ENCODE measurements around the gene TNFRSF8. TPM values are rescaled to one million over a fixed set of nuclear protein-coding genes. Genes with fewer than 3 reads are reported as not detected.

The TNFRSF8 gene
- total and polyA plus RNA-seq, 2 of the 4 experiments (the other 2 are of a cell fraction), result under 0.01 to 0.31 TPM

DNA sequence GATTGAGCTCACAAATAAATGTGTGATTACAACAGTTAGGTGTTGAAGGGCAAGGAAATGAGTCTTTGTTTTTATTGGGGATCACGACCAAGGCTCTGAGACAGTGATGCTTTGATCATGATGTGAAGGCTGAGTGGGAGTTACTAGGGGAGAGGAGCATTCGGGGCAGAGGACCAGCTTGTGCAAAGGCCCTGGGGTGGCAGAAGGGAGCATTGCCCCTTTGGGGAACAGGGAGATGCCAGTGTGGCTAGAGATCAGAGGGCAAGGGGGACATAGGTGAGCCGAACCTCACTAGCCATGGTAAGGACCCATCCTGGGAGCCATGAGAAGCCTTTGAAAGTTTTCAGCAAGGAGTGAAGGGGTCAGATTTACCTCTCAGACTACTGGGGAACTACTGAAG lies 31.1 kb downstream of the TNFRSF8 start:
- BruUV-seq (replicated peaks), result no TSS peak

More for the DNA sequence above, 31.1 kb downstream of the TNFRSF8 start:
- in situ Hi-C loops (cut with MboI; ENCODE audit: low sequenced_read_pairs), result no loop called here
- no peak overlapping the region for H3K27ac ChIP-seq (ENCODE audit: insufficient read depth, low read length)
- H4K20me1 ChIP-seq (ENCODE audit: insufficient read depth, low read length), result no peaks in the 10 kb centered on the region
- H3K79me1 ChIP-seq (ENCODE audit: low read depth in 1 of 2, low read length in 2 of 2), result no peaks in the 10 kb centered on the region
- peaks cover 9% of the 10 kb centered on the region for H3K27me3 ChIP-seq (ENCODE audit: control insufficient read depth, insufficient read depth, low read length)
- H3K4ac ChIP-seq (ENCODE audit: low read depth, low read length), result no peak overlapping the region
- no peak overlapping the region for H2AK9ac ChIP-seq (replicated peaks; ENCODE audit: low read depth, low read length, poor library complexity)
- H4K8ac ChIP-seq (ENCODE audit: low read depth in 2 of 2, low read length in 2 of 2), result no peak overlapping the region
- H3K4me2 ChIP-seq (ENCODE audit: low read depth, low read length), result no peak overlapping the region
- WGBS, 2 experiments (ENCODE audit: extremely low coverage in 2 of 2, insufficient read length in 1 of 2), result 100% methylated on average over 2 of the region's 3 CpGs; no CpG with 5 or more reads in 1 of the 2 experiments
- H3K18ac ChIP-seq (ENCODE audit: low read depth, low read length), result no peak overlapping the region
- POLR2A ChIA-PET (ENCODE audit: unreplicated experiment), result no interaction called here
- H4K5ac ChIP-seq (ENCODE audit: low read depth, low read length), result no peak overlapping the region
- H3K23ac ChIP-seq (ENCODE audit: low read depth, low read length), result no peak overlapping the region
- dilution Hi-C loops (cut with HindIII; ENCODE audit: low sequenced_read_pairs, unreplicated experiment), result no loop called here
- H2BK15ac ChIP-seq (ENCODE audit: low read depth, low read length), result no peak overlapping the region
- no peaks in the 10 kb centered on the region for H3K36me3 ChIP-seq (ENCODE audit: control insufficient read depth, insufficient read depth, low read length)
- H3K4me3 ChIP-seq (ENCODE audit: insufficient read depth, low read depth, low read length), result no peak overlapping the region
- CTCF ChIA-PET, result no interaction called here
- H3K9me3 ChIP-seq (ENCODE audit: control insufficient read depth, insufficient read depth, low read length), result no peaks in the 10 kb centered on the region
- no peak overlapping the region for H2AK5ac ChIP-seq (ENCODE audit: low read depth, low read length)
- DNase-seq, result no peak
- TF ChIP-seq SMC3 (IDR thresholded peaks at IDR 0.05; ENCODE audit: low read depth, low read length) (no peak), RCOR1 (IDR thresholded peaks at IDR 0.05; ENCODE audit: insufficient replicate concordance, low read length) (no peak), RAD21 (IDR thresholded peaks at IDR 0.05; ENCODE audit: low read length) (no peak), RFX5 (IDR thresholded peaks at IDR 0.05; ENCODE audit: low read depth, low read length) (no peak), NFE2L2 (IDR thresholded peaks at IDR 0.05; ENCODE audit: low read depth, low read length) (no peak), MAFK (IDR thresholded peaks at IDR 0.05; ENCODE audit: low read depth, low read length) (no peak), MAZ (IDR thresholded peaks at IDR 0.05; ENCODE audit: borderline replicate concordance, low read depth, low read length) (no peak), FOS (IDR thresholded peaks at IDR 0.05; ENCODE audit: low read depth, low read length) (no peak), POLR2A (IDR thresholded peaks at IDR 0.05; ENCODE audit: low read depth, low read length) (no peak), MXI1 (IDR thresholded peaks at IDR 0.05; ENCODE audit: borderline replicate concordance, low read depth, low read length) (no peak)
- TF ChIP-seq, protein P1, sequence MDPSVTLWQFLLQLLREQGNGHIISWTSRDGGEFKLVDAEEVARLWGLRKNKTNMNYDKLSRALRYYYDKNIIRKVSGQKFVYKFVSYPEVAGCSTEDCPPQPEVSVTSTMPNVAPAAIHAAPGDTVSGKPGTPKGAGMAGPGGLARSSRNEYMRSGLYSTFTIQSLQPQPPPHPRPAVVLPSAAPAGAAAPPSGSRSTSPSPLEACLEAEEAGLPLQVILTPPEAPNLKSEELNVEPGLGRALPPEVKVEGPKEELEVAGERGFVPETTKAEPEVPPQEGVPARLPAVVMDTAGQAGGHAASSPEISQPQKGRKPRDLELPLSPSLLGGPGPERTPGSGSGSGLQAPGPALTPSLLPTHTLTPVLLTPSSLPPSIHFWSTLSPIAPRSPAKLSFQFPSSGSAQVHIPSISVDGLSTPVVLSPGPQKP (IDR thresholded peaks at IDR 0.05; ENCODE audit: borderline replicate concordance, low read depth, low read length), result no peak
- TF ChIP-seq, protein P2, sequence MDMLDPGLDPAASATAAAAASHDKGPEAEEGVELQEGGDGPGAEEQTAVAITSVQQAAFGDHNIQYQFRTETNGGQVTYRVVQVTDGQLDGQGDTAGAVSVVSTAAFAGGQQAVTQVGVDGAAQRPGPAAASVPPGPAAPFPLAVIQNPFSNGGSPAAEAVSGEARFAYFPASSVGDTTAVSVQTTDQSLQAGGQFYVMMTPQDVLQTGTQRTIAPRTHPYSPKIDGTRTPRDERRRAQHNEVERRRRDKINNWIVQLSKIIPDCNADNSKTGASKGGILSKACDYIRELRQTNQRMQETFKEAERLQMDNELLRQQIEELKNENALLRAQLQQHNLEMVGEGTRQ (IDR thresholded peaks at IDR 0.05; ENCODE audit: low read depth, low read length), result no peak
- intact Hi-C loops (cut with micrococcal nuclease), result no loop called here
- H4K91ac ChIP-seq (ENCODE audit: insufficient read depth, low read depth, low read length), result no peak overlapping the region
- no peak overlapping the region for H2AFZ ChIP-seq (replicated peaks; ENCODE audit: low read length, poor library complexity)
- H3K14ac ChIP-seq (replicated peaks; ENCODE audit: low read depth, low read length), result no peak overlapping the region
- H3K9me1 ChIP-seq (ENCODE audit: insufficient read depth, low read length), result no peaks in the 10 kb centered on the region
- no peak for ATAC-seq (ENCODE audit: low read depth)
- no peak overlapping the region for H2BK5ac ChIP-seq (ENCODE audit: low read depth, low read length, poor library complexity, severe bottlenecking)
- H3K56ac ChIP-seq (ENCODE audit: extremely low read depth, insufficient read depth, low read length), result no peak overlapping the region
- H2BK120ac ChIP-seq (ENCODE audit: low read depth, low read length), result no peak overlapping the region
- no peak overlapping the region for H3K9ac ChIP-seq (ENCODE audit: low read depth, low read length)
- peaks cover 5% of the 10 kb centered on the region for H3K4me1 ChIP-seq (ENCODE audit: control insufficient read depth, insufficient read depth, low read length)
- no peak overlapping the region for H2BK20ac ChIP-seq (ENCODE audit: low read depth, low read length)

Measured in IMR-90 (cell line).